Measurements from ENCODE around the gene IGF2R.
"Not testable (repeated sequence)": the region's sequence is repeated elsewhere in the genome, so short reads cannot be mapped to it uniquely, and the experiment has no call there.

The IGF2R gene

GRCh38 chr6:159952289-159953005 is 16.4 kb upstream of the IGF2R start:
- DNase-seq (ENCODE audit: low spot score): no peak

GRCh38 chr6:159953091-159953601 is 15.7 kb upstream of the IGF2R start:
- DNase-seq (ENCODE audit: low spot score): no peak

GRCh38 chr6:159955945-159956361 is 12.9 kb upstream of the IGF2R start:
- DNase-seq (ENCODE audit: low spot score): no peak

- no peak for DNase-seq (ENCODE audit: low spot score)
Measured at GRCh38 chr6:159957071-159957673, 11.7 kb upstream of the IGF2R start.

GRCh38 chr6:159959165-159959975 is 9.5 kb upstream of the IGF2R start:
- DNase-seq (ENCODE audit: low spot score): no peak

- DNase-seq (ENCODE audit: low spot score): no peak
Measured at GRCh38 chr6:159959976-159960384, 8.9 kb upstream of the IGF2R start.

- no peak for DNase-seq (ENCODE audit: low spot score)
Measured at GRCh38 chr6:159960485-159960884, 8.4 kb upstream of the IGF2R start.

GRCh38 chr6:159961528-159961927 is 7.4 kb upstream of the IGF2R start:
- DNase-seq (ENCODE audit: low spot score): peak; percentile 57

GRCh38 chr6:159963111-159963510 is 5.8 kb upstream of the IGF2R start:
- DNase-seq (ENCODE audit: low spot score): no peak

GRCh38 chr6:159964046-159964445 is 4.8 kb upstream of the IGF2R start:
- DNase-seq (ENCODE audit: low spot score): no peak

- no peak for DNase-seq (ENCODE audit: low spot score)
Measured at GRCh38 chr6:159966339-159966738, 2.5 kb upstream of the IGF2R start.

- DNase-seq (ENCODE audit: low spot score): no peak
Measured at GRCh38 chr6:159966981-159967380, 1.9 kb upstream of the IGF2R start.

- DNase-seq (ENCODE audit: low spot score): not testable (repeated sequence)
Measured at GRCh38 chr6:159967621-159968020, 1.3 kb upstream of the IGF2R start.

- DNase-seq (ENCODE audit: low spot score): peak; percentile 20
Measured at GRCh38 chr6:159969204-159969912, 476 bp downstream of the IGF2R start.

- peak; percentile 65 for DNase-seq (ENCODE audit: low spot score)
Measured at GRCh38 chr6:159969921-159970320, 1.0 kb downstream of the IGF2R start.

- no peak for DNase-seq (ENCODE audit: low spot score)
Measured at GRCh38 chr6:159970659-159971063, 1.8 kb downstream of the IGF2R start.

GRCh38 chr6:159971341-159972178 is 2.7 kb downstream of the IGF2R start:
- DNase-seq (ENCODE audit: low spot score): no peak

- DNase-seq (ENCODE audit: low spot score): no peak
Measured at GRCh38 chr6:159972506-159973268, 3.8 kb downstream of the IGF2R start.

- DNase-seq (ENCODE audit: low spot score): no peak
Measured at GRCh38 chr6:159973406-159973805, 4.5 kb downstream of the IGF2R start.

- DNase-seq (ENCODE audit: low spot score): peak; percentile 54
Measured at GRCh38 chr6:159973951-159974350, 5.1 kb downstream of the IGF2R start.

All from AG08395 (cell line).